ENCODE results near the gene ARFGAP1.
"Not testable (repeated sequence)": the region's sequence is repeated elsewhere in the genome, so short reads cannot be mapped to it uniquely, and the experiment has no call there.

The ARFGAP1 gene

DNA sequence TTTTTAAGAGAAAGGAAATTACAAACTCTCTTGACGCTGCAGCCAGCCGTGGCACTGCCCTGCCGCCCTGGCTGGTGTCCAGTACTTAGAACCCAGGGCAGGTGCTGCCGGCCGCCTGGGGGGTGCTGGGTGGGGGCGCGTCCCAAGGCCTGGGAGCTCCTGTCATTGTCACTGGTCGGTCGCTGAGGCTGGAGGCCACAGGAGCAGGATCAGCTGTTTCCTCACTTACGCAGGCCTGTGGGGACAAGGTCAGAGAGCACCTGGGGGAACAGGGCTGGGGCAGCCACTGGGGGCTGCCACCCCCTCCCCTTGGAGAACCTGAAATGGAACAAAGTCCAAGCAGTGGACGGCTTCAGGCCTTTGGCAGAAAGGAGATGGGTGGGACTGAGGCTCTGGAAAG, 31.3 kb upstream of the ARFGAP1 start:
- no peak for DNase-seq

DNA sequence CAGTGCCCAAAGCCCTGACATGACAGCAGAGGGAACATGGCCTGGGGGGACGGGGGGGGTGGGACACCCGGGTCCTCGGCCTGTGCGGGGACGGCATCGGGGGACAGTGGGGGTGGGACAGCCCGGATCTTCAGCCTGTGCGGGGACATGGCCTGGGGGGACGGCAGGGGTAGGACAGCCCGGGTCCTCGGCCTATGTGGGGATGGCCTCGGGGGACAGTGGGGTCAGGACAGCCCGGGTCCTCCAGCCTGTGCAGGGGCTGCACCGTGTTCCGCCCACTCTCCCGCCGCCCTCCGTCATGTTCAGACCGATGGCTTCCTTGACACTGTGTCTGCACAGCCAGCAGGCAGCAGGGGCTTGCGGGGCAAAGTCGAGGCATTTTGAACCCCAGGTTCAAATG, 29.9 kb upstream of the ARFGAP1 start:
- DNase-seq, result no peak

DNA sequence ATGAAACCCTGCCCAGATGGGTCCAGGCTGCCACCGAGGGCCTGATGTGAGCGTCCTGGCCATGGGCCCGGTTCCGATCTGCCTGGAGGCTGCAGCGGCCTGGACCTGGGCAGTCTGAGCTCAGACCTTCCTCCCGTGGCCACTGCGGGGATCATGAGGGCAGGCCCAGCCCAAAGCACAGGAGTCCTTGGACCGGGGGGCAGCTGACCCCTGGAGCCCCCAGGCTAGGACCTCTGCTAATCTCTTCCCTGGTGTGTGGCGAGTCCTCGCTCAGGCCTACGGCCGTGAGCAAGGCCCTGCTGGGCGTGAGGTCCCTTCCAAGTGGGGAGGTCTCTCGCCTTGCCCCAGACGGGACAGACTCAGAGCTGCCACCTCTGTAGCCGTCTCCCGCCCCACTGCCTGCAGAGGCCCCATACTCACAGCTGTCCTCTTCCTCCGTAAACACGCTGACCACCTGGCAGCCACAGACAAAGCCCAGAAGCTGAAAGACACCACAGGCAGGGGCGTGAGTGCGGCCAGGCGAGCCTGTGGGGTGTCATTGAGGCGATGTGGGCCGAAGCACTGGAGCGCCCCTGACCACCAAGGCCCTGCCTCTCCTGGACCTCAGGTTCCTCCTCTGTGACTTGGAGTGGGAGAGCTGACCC, 28.9 kb upstream of the ARFGAP1 start:
- DNase-seq, result no peak

DNA sequence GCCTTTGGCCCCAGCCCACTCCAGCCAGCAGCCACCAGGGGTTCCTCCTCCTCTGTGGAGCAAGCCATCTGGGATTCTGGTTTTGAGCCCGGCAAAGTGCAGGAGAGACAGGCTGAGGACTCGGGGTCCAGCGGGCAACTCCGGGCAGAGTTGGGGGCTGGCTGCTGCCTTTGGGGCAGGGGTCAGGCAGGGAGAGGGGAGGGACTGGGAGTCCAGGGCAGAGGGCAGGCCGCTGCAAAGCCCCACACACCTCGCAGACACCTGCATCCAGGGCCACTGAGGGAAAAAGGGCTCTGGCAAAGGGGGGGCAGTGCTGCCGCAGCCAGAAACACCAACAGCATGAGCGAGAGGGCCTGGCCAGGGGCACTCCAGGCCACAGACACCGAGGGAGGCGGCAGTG, 28.1 kb upstream of the ARFGAP1 start:
- no peak for DNase-seq

DNA sequence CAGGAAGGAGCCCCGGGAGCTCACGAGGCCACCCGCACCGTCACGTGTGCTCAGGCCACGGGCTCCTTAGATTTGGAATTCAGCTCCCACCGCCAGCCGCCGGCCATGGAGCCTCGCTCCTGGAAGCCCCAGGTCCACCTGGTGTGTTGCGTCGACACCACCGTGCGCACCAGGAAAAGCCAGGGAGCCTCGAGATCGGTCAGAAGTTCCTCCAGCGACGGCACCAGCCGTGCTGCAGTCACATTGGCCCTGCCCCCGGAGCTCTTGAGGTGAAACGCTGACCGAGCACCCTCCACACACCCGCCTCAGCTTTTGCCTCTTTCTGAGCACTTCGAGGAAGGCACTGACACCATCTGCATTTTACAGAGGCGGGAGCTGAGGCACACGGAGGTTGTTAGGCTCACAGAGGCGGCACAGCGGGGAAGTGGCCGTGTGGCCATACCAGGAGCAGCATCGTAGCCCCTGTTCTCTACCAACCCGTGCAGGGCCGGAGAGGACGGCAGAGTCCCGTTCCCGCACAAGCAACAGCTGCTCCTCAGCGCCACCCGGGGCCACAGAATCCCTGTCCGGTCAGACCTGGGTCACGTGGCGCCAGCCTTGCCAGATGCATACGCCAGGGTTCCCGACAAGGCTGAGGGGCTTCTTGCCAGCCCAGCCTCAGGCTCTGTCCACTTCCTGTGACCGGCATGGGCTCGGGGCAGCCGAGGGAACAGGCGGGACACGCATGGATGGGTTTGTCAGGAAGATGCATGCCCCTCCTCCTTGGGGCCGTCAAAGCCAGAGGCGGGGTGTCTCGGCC, 25.9 kb upstream of the ARFGAP1 start:
- no peak for DNase-seq

DNA sequence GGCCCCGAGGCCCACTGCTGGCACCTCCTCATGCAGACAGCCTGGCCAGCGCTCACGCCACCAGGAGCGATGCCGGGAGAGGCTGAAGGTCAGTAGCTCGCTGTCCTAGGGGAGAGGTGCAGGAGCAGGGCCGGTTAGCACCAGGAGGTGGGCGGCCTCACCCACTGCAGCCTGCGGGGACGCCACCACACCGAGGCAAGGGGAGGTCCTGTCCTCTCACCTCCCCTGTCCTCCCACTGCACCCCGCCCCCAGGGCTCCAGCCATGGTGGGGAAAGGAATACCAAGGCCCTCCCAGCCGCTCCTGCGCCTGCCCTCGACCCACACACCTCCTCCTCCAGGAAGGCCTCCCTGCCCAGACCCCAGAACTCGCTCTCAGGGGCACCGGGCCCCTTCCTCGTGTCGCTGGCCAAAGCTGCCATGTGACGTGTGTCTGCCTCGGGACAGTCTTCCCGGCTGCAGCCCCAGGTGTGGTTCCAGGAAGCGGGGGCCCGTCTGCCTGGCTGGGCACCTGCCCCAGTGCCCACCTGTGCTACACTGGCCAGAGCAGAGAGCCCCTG, 24.9 kb upstream of the ARFGAP1 start:
- DNase-seq, result no peak

DNA sequence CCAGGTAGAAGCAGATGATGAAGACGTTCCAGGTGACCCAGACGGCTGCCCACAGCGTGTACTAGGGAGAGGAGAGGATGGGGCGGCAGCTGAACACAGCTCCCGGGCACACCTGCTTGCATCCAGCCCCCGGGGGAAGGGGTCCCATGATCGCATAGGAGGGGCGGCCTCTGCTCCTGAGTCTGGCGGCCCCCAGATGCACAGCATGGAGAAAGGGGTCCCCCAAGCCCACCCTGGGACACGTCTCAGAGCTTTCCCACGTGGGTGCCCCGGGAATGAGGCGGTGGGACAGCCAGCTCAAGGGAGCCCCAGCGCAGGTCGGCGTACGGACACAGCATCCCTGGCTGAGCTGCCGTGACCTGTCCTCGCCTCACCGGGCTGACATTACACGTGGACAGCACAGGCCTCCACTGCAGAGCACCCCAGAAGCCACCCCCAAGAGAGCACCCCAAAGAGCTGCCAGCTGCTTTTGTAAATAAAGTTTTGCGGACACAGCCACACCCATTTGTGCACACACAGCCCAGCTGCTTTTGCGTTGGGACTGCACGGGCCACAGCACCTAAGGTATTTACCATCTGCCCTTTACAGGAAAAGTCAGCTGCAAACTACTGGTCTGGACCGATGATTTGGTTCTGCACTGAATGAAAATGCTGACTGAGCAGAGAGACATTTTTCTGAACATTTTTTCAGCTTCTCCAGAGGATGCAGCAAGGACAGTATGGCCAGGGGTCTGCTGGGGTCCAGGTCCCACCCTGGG, 23.6 kb upstream of the ARFGAP1 start:
- no peak for DNase-seq

DNA sequence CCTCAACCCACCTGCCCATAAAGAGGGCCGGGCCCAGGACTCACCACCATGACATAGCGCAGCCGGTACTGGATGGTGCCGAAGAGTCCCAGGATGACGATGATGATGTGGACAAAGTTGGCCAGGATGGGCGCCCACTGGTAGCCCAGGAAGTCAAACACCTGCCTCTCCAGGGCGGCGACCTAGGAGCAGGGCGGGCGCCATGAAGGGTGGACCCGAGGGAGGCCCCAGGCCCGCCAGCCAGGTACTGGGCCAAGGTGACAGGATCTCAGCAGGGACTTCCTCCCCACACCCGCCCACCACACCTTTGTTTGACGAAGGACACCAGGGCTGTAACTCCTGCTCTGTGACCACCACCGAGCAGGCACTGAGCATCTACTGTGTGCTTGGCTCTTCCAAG, 22.7 kb upstream of the ARFGAP1 start:
- DNase-seq, result no peak

DNA sequence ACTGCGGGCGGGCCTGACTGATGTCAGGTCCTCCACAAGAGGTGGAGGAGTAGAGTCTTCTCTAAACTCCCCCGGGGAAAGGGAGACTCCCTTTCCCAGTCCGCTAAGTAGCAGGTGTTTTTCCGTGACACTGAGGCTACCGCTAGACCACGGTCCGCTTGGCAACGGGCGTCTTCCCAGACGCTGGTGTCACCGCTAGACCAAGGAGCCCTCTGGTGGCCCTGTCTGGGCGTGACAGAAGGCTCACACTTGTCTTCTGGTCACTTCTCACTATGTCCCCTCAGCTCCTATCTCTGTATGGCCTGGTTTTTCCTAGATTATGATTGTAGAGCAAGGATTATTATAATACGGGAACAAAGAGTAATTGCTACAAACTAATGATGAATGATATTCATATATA, 21.3 kb upstream of the ARFGAP1 start:
- DNase-seq, result not testable (repeated sequence)

DNA sequence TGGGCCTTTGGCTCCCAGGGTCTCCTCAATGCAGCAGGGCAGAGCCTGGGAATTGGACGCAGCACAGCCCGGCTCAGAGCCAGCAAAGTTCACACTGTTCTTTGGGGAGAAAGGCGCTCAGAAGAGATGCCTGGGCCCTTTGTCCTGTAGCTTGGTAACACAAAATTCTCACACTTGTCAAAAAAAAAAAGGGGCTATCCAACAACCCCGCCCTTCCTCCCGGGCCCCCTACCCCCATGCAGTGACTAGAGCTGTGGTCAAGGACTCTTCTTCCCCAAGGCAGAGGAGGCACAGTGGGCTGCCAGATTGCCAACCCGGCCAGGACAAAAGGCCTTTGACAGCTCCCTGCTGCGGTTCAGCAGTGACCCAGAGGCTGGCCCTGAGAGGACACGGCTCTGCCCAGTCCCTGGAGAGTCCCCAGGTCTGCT, 20.3 kb upstream of the ARFGAP1 start:
- no peak for DNase-seq

DNA sequence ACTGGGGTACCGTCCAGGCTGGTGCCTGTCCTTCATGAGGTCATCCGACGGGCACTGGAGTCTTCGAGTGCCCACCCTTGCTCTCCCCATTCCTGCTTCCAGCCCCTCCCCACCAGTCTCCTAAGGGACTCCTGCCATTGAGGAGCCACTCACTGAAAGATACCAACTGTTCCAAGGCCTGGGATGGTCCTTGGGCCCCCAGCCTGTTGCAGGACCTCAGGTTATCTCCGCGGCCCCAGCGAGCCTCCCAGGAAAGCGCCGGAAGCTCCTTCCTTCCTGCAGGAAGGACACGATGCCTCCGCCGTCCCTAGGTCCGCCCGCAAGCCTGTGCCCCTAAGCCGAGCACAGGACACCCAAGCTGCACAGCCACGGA, 19.6 kb upstream of the ARFGAP1 start:
- DNase-seq, result no peak

DNA sequence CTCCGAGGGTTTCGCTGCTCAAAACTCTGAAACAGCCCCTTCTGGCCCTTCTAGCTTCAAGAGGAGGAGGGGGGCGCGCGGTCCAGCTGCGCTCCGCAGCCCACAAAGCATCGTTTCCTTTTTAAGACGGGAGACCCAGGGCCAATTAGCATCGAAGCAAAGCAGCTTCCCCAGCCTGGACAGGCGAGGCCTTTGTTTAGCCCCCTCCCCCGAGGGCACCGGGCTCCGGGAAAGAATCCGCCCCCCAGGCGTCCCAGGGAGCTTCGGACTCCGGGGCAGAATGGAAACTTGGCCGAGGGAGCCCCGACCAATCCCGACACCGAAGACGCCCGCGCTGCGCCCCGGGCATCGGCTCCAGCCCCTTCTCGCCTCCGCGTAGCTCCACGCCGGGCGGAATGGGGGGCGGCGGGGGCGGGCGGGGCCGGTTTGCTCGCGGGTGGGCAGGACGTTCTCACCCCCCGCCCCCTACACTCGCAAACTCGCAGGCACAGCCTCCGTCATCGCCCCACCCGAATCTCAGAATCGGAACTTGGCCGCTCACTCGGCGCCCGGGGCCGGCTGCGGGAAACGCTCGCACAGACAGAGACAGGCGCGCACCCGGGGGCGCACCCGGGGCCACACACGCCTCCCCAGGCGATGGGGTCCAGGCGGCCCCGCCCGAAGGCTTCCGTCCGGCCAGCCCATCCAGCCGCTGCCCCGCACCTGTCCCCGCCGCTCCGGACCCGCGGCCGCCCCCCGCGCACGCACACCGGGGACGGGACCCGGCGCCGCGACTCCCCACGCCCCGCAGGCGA, 19.0 kb upstream of the ARFGAP1 start:
- DNase-seq, result no peak

DNA sequence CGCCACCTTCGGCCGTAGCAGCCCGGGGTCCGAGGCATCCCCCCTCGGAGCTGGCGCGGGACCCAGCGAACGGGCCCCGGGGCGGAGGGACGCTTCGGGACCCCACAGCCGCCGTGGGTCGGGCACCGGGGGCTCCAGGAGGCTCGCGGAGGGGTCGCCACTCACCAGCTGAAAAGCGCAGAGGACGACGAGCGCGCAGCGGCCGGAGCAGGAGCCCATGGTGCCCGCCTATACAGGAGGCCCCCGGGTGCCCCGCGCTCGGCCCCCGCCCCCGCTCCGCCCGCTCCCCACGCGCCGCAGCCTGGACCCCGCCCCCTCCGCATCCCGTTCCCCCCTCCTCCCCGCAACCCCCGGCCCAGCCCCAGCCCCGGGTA, 18.4 kb upstream of the ARFGAP1 start, which contains the start of gene NKAIN4:
NKAIN4 (minus strand) TSS at position 232 of the 374 bp plus-strand sequence; CDS start at position 219, 13 bp downstream.
- no peak for DNase-seq

DNA sequence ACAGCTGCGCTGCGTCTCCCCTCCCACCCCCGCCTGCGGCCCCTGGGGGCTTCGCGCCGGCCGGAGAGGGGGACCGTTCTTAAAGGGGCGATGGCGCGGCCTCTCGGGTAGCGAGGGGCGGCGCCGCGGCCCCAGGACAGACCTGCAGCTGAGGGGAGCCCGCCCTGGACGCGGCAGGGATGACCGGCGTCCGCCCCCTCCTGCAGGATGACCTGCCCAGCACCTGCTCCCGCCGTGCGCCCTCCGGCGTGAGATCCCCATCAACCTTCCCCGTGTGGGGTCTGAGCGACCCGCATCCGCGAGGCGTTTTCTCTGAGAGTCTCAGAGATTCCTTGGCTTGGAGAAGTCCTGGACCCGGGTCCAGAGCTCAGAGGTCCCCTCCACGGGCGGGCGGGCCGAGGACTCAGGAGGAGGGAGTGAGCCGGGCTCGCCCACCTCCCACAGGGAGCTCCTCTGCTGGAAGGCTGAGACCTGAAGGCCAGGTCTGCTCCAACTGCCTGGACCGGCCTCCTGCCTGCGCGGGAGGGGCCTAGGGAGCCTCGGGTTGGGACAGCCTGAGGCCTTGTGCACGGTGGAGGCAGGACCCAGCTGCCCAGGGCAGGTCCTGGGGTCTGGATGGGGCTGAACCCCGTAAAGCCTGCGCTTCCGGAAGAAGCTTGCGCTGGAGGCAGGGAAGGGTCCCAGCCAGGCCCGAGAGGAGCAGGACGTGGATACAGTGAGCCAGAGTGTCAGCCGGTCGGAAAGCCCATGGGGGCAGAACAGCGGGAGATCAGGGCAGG, 17.8 kb upstream of the ARFGAP1 start:
- DNase-seq, result no peak

DNA sequence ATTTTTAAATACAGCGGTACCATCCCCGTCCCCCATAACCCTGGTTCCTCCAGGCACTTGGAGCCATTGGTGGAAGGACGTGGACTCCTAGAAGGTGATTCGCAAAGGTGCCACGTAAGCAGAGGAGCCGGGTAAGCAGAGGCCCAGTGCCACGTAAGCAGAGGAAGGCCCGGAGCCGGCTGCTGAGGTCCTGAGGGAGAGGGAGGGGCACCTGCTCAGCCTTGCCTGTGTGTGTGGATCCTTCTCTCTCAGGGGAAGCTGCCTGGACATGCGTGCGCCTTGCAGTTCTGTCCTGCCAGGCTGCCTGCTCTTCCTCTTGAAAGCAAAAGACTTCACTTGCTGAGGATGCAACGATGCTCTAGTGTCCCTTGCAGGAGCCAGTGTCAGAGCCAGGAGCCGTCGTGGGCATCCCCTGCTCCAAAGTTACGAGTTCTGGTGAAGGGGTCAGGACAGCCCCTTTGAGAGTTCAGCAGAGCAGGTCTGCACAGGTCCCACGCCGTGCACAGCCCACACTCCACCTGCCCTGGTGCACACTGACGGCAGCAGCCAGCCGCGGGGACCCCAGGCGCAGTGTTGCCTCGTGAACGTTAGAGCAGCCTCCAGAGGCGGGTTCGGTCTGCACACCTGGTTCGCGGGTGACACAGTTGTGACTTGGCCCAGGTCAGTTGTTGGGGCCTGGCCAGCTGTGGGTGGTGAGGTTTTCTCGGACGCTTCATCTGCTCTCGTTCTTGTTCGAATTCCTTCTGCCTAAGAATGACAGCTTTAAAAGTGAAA, 16.5 kb upstream of the ARFGAP1 start:
- no peak for DNase-seq

DNA sequence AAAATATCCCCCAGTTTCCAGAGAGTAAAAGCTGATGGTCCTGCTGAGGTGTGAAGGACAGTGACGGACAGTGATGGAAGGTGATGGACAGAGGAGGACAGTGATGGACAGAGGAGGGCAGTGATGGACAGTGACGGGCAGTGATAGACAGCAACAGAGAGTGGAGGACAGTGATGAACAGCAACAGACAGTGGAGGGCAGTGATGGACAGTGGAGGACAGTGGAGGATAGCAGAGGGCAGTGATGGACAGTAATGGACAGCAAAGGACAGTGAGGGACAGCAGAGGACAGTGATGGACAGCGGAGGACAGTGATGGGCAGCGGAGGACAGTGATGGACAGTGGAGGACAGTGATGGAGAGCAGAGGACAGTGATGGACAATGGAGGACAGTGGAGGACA, 15.7 kb upstream of the ARFGAP1 start:
- no peak for DNase-seq

DNA sequence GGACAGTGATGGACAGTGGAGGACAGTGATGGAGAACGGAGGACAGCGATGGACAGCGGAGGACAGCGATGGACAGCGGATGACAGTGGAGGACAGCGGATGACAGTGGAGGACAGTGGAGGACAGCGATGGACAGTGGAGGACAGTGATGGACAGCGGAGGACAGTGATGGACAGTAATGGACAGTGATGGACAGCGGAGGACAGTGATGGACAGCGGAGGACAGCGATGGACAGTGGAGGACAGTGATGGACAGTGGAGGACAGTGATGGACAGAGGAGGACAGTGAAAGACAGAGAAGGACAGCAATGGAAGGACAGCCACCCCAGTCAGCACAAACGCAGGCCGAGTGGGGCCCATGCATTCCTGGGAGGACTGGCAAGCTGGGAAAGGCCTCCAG, 15.0 kb upstream of the ARFGAP1 start:
- no peak for DNase-seq

DNA sequence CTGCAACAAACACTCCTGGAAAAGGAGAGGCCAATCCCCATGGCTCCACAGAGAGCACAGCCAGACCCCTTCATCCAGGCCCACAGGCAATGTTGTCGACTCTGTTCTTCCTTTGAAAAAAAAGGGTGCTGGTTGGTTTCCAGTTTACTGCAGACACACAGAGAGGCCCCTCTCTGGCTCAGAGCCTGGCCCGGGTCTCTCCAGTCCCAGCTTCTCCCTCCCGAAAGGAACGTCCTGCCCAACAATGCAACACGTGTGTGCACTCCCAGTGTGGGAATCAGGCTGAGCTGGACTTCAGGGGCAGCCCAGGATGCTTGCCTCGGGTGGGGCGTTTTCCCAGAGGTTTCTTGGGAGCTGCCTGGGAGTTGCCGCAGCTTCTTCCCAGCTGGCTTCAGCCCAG, 13.8 kb upstream of the ARFGAP1 start:
- DNase-seq, result no peak

DNA sequence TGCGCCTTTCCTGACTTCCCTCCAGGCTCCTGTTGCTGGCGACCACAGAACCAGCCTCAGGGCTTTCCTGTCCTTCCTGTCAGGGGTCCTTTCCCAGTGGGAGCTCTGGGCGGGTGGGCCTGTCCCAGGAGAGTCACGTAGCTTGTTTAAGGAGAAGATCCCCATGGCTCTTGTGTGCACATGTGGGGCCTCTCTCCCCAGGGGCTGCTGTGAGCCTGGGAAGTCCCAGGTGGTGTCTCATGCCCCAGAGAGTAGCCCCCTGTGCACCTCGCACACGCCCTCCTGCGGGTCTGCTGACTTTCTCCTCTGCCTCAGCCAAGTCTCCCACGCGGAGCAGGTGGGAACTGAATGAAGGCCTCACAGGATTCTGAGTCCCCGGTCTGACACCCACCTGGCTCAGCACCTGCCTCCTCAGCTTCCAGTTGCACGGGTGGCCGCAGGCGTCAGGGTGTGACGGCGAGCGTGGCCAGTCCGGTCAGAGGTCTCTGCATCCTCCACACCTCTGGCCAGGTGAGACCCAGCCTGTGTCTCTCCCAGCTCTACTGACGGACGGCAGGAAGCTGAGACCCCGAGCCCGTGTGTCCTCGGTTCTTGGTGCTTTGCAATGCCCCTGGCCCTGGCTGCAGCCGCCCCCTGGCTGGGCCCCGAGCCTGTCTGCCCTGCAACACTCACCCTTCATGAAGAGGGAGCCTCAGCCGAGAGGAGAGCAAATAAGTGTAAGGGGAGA, 12.7 kb upstream of the ARFGAP1 start:
- DNase-seq, result no peak

DNA sequence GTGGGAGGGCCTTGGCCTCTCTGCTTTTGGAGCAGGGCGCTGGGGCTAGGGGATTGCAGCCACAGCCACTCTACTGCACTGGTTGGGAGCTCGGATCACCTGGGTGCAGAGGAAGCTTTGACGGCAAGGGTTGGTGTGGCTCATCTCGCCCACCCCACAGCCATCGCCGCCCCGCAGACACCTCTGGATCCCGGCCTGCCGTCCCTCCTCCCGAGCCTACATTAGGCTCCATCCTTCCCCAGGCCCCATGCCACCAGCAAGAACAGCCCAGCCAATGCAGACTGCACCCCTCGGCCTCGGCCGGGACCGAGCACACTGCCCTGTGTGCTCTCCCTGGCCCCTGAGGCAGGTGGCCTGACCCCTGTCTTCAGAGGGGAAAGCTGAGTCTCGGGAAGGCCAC, 12.1 kb upstream of the ARFGAP1 start:
- no peak for DNase-seq
